Measurements from ENCODE around the gene MAT1A.

GRCh38 chr10:80276335-80276734 lies 13.1 kb downstream of the MAT1A start:
- no peak for TF ChIP-seq CTCF (IDR thresholded peaks at IDR 0.05)
- no peak for TF ChIP-seq KAT7 (CRISPR knock-in tag; IDR thresholded peaks at IDR 0.05; ENCODE audit: borderline replicate concordance)
- no peak for TF ChIP-seq JUN (CRISPR knock-in tag; IDR thresholded peaks at IDR 0.05)
- TF ChIP-seq TEAD4 (CRISPR knock-in tag; IDR thresholded peaks at IDR 0.05), result no peak
- TF ChIP-seq ZNF121 (CRISPR knock-in tag; IDR thresholded peaks at IDR 0.05), result no peak
- TF ChIP-seq E2F1 (CRISPR knock-in tag; IDR thresholded peaks at IDR 0.05), result no peak
- TF ChIP-seq ZNF281 (CRISPR knock-in tag; IDR thresholded peaks at IDR 0.05), result no peak
- no peak for TF ChIP-seq PREB (CRISPR knock-in tag; IDR thresholded peaks at IDR 0.05; ENCODE audit: borderline replicate concordance)
- no peak for TF ChIP-seq ETV6 (CRISPR knock-in tag; IDR thresholded peaks at IDR 0.05)
- TF ChIP-seq CREB1 (CRISPR knock-in tag; IDR thresholded peaks at IDR 0.05), result no peak
- TF ChIP-seq NR1H2 (CRISPR knock-in tag; IDR thresholded peaks at IDR 0.05), result no peak
- no peak for TF ChIP-seq ATF1 (CRISPR knock-in tag; IDR thresholded peaks at IDR 0.05)
- TF ChIP-seq NR3C1 (CRISPR knock-in tag; conservative IDR thresholded peaks at IDR 0.05; ENCODE audit: low read depth), result no peak

All from WTC11 (cell line).